Gastroesophageal sphincter (tissue), 4 donors: Measurements from ENCODE around the gene MT1HL1. TPM values are rescaled to one million over a fixed set of nuclear protein-coding genes. Genes with fewer than 3 reads are reported as not detected.

ENCODE experiments used
- ATAC-seq: fragments of 150-250 bp; one replicate; pipeline ENCODE4 v1.9.1; 2016; ENCODE audit warnings: mild to moderate bottlenecking, moderate library complexity
- H3K27ac ChIP-seq, 4 donors: fragments of 200-600 bp; sonication (generic) in 3 of 4; 1 replicate in 3 of 4; 2 replicates in 1 of 4; pipeline ENCODE4 v1.5.1; 2016 to 2019
- H3K27me3 ChIP-seq: fragments of 200-600 bp; sonication (generic); one replicate; pipeline ENCODE4 v1.5.1; 2019
- H3K36me3 ChIP-seq, 2 donors: fragments of 200-600 bp; sonication (generic); one replicate each; pipeline ENCODE4 v1.5.1; 2019; ENCODE audit warnings: control low read depth in 1 of 2
- H3K4me1 ChIP-seq, 3 donors: fragments of 200-600 bp; sonication (generic); 1 replicate in 2 of 3; 2 replicates in 1 of 3; pipeline ENCODE4 v1.5.1; 2016 to 2019; ENCODE audit warnings: control low read depth in 2 of 3
- H3K4me3 ChIP-seq, 2 donors: fragments of 200-600 bp; sonication (generic); one replicate each; pipeline ENCODE4 v1.5.1; 2019; ENCODE audit warnings: mild to moderate bottlenecking in 1 of 2, moderate library complexity in 1 of 2
- H3K9me3 ChIP-seq, 3 donors: fragments of 200-600 bp; sonication (generic); one replicate each; pipeline ENCODE4 v1.5.1; 2017 to 2019; ENCODE audit warnings: control low read depth in 2 of 3
- EP300 ChIP-seq: sonication (generic); formaldehyde crosslinking; IDR thresholded peaks from one replicate; pipeline ENCODE4 v1.6.1; 2017; ENCODE audit warnings: antibody characterized with exemption, mild to moderate bottlenecking
- POLR2A ChIP-seq, 2 donors: fragments of 450-650 bp; IDR thresholded peaks; one replicate each; pipeline ENCODE4 v1.6.1; 2017; ENCODE audit warnings: antibody characterized with exemption in 2 of 2, mild to moderate bottlenecking in 2 of 2, moderate library complexity in 1 of 2
- POLR2AphosphoS5 ChIP-seq: sonication (generic); formaldehyde crosslinking; IDR thresholded peaks from one replicate; pipeline ENCODE4 v1.6.1; 2017; ENCODE audit warnings: antibody characterized with exemption
- WGBS, 2 donors: methylation state at CpG; one replicate each; pipeline ENCODE4 v1.1.5; 2018; ENCODE audit warnings: low coverage in 1 of 2; 5-methylcytosine and 5-hydroxymethylcytosine counted together
- total RNA-seq, 4 donors: library from RNA; depleted of rRNA; stranded (reverse); fragments of >200 nt; gene quantifications; one replicate each; pipeline ENCODE4 v1.1.0, GENCODE V29; 2016
- TF ChIP-seq, protein P1 (sequence below), 4 experiments: fragments of 200-600 bp in 2 of 4; fragments of 450-650 bp in 2 of 4; sonication (generic) in 1 of 4; IDR thresholded peaks; one replicate each; pipeline ENCODE4 v1.5.1; 2017 to 2019; ENCODE audit warnings: antibody characterized with exemption in 4 of 4, mild to moderate bottlenecking in 2 of 4, moderate library complexity in 2 of 4

MT1HL1 gene
- total RNA-seq, 4 donors from 2014 or later = not detected

DNA sequence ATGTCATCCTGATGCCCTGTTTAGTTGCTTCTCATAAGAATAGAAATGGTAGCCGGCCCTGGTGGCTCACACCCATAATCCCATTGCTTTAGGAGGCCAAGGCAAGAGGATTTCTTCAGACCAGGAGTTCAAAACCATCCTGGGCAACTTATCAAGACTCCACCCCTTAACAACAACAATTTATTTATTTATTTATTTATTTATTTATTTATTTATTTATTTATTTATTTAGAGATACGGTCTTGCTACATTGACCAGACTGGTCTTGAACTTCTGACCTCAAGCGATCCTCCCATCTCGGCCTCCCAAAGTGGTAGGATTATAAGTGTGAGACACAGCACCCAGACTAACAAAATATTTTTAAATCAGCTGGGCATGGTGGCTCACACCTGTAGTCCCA is 4.0 kb downstream of the MT1HL1 start:
- Histone ChIP-seq H3K27ac (no peak overlapping the region), H3K4me1 (peaks cover 0 to 16% (median 0%) of the 10 kb centered on the region in 3 donors), H3K36me3 (no peaks in the 10 kb centered on the region), H3K9me3 (no peaks in the 10 kb centered on the region), H3K27me3 (no peaks in the 10 kb centered on the region), H3K4me3 (no peak overlapping the region)
- WGBS, 2 donors = 97 to 100% methylated on average over 1 to 4 of the region's 4 CpGs
- ATAC-seq = no peak
- TF ChIP-seq POLR2AphosphoS5 = no peak
- TF ChIP-seq, protein P1, sequence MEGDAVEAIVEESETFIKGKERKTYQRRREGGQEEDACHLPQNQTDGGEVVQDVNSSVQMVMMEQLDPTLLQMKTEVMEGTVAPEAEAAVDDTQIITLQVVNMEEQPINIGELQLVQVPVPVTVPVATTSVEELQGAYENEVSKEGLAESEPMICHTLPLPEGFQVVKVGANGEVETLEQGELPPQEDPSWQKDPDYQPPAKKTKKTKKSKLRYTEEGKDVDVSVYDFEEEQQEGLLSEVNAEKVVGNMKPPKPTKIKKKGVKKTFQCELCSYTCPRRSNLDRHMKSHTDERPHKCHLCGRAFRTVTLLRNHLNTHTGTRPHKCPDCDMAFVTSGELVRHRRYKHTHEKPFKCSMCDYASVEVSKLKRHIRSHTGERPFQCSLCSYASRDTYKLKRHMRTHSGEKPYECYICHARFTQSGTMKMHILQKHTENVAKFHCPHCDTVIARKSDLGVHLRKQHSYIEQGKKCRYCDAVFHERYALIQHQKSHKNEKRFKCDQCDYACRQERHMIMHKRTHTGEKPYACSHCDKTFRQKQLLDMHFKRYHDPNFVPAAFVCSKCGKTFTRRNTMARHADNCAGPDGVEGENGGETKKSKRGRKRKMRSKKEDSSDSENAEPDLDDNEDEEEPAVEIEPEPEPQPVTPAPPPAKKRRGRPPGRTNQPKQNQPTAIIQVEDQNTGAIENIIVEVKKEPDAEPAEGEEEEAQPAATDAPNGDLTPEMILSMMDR (IDR thresholded peaks at IDR 0.05) = no peak
- no peak for TF ChIP-seq EP300
- TF ChIP-seq POLR2A (IDR thresholded peaks at IDR 0.05) = no peak

DNA sequence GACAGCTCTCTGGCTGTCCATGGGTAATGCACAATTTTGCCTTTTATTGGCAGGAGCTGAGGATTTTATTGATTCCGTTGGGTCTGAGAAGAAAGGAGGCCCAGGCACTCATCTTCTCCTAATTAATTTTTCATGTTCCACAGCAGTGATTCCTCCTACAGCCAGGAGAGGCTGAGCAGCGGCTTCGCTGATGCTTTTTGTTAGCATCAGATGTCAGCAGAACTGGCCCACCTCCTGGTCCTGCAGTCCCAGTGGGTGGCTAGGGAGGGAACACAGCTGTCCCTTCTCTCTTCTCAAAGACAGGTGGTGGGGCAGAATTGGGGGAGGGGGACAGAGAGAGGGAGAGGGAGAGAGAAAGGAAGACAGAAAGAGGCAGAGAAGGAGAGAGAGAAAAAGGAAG is 5.7 kb downstream of the MT1HL1 start:
- H3K36me3 ChIP-seq = no peaks in the 10 kb centered on the region
- no peak for TF ChIP-seq EP300
- no peak for TF ChIP-seq POLR2AphosphoS5
- TF ChIP-seq POLR2A (IDR thresholded peaks at IDR 0.05) = no peak
- TF ChIP-seq, protein P1 (IDR thresholded peaks at IDR 0.05) = no peak
- no peak overlapping the region for H3K4me3 ChIP-seq
- no peak for ATAC-seq
- H3K4me1 ChIP-seq = peaks cover 0 to 16% (median 0%) of the 10 kb centered on the region in 3 donors
- H3K27ac ChIP-seq = peak overlapping the region in 3 of 4 donors; percentile 59 to 65 (median 62)
- 11% methylated on average over 3 of the region's 3 CpGs; no CpG with 5 or more reads in 1 of the 2 donors for WGBS, 2 donors
- no peaks in the 10 kb centered on the region for H3K27me3 ChIP-seq
- no peaks in the 10 kb centered on the region for H3K9me3 ChIP-seq

DNA sequence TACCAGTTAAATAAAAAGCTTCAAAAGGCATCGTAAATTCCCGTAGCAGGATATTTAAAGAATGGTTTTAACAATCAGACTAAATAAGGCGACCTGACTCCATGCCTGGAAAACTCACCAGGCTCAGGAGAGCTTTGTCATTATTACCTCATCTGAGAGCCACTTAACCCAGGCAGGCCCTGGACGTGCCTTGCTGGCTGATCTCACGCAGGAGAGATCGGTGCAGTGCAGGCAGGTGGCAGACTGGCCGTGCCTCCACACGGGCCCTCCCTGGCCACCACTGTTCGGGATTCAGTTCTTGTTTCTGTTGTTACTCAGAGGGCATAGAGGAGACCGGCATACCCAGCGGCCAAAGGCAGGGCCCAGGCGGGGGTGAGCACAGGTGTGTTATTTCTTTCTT is 6.4 kb downstream of the MT1HL1 start:
- H3K27ac ChIP-seq = peak overlapping the region in 3 of 4 donors; percentile 59 to 65 (median 62)
- TF ChIP-seq POLR2A (IDR thresholded peaks at IDR 0.05) = no peak
- TF ChIP-seq, protein P1 (IDR thresholded peaks at IDR 0.05) = peak in 1 of 4 experiments; percentile 28
- TF ChIP-seq POLR2AphosphoS5 = peak; percentile 59
- H3K36me3 ChIP-seq = no peaks in the 10 kb centered on the region
- 48 to 62% methylated on average over 9 to 10 of the region's 12 CpGs for WGBS, 2 donors
- no peaks in the 10 kb centered on the region for H3K27me3 ChIP-seq
- no peaks in the 10 kb centered on the region for H3K9me3 ChIP-seq
- no peak overlapping the region for H3K4me3 ChIP-seq
- peaks cover 0 to 16% (median 0%) of the 10 kb centered on the region in 3 donors for H3K4me1 ChIP-seq
- peak; percentile 58 for ATAC-seq

DNA sequence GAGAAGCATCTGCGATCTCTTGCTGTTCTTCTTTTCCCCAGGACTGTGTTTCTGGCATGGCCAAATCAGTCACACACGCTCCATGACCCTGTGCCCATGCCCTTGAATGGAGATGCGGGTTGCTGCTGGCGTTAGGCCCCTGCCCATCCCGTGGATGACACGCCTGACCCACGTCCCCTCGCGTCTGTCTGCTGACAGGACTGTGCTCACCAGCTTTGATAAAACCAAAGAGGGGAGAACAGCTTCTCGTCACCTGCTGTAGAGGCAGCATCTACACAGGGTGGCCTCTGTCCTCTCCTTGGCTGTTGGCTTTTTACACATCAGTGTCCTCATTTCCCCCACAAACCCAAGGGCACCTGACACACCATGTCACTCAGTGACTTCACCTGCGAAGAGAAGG is 6.9 kb downstream of the MT1HL1 start:
- Histone ChIP-seq H3K9me3 (no peaks in the 10 kb centered on the region), H3K36me3 (no peaks in the 10 kb centered on the region), H3K27ac (peak overlapping the region in 3 of 4 donors; percentile 59 to 65 (median 62)), H3K27me3 (no peaks in the 10 kb centered on the region), H3K4me3 (no peak overlapping the region), H3K4me1 (peaks cover 0 to 16% (median 0%) of the 10 kb centered on the region in 3 donors)
- TF ChIP-seq, protein P1 (IDR thresholded peaks at IDR 0.05) = no peak
- TF ChIP-seq POLR2AphosphoS5 (no peak), POLR2A (IDR thresholded peaks at IDR 0.05) (no peak), EP300 (no peak)
- ATAC-seq = no peak
- WGBS, 2 donors = 94 to 95% methylated on average over 3 to 4 of the region's 11 CpGs

DNA sequence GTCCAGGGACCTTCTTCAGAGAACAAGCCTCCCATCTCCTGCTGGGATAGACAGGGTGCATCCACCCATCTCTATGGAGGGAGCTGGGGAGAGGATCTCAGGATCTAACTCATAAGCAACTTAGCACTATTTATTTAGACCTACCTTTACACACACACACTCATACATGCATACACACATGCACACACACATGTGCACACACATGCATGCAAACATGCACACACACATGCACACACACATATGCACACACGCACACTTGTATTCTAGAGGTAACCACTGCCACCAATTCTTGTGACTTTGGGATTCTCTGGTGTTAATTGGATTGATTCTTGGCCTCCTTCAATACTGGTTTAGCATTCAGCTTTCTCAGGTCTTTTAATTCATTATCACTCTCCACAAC is 9.8 kb downstream of the MT1HL1 start:
- Histone ChIP-seq H3K27me3 (no peaks in the 10 kb centered on the region), H3K4me3 (no peak overlapping the region), H3K27ac (no peak overlapping the region), H3K4me1 (peaks cover 0 to 16% (median 0%) of the 10 kb centered on the region in 3 donors), H3K36me3 (no peaks in the 10 kb centered on the region), H3K9me3 (peaks cover 0 to 15% (median 0%) of the 10 kb centered on the region in 3 donors)
- TF ChIP-seq POLR2AphosphoS5 = no peak
- TF ChIP-seq, protein P1 (IDR thresholded peaks at IDR 0.05) = no peak
- no peak for TF ChIP-seq EP300
- no peak for TF ChIP-seq POLR2A (IDR thresholded peaks at IDR 0.05)
- WGBS, 2 donors = 100% methylated on average over 1 of the region's 1 CpG
- ATAC-seq = no peak
